NCI-H1092 treated with DMSO at 0.1 percent for 48 hours (cell line): Measurements from ENCODE around the gene CCDC183.

Experiments
- DNase-seq: peaks from one replicate; lab custom pipeline; 2025; lab: John Stamatoyannopoulos, UW

The CCDC183 gene

DNA sequence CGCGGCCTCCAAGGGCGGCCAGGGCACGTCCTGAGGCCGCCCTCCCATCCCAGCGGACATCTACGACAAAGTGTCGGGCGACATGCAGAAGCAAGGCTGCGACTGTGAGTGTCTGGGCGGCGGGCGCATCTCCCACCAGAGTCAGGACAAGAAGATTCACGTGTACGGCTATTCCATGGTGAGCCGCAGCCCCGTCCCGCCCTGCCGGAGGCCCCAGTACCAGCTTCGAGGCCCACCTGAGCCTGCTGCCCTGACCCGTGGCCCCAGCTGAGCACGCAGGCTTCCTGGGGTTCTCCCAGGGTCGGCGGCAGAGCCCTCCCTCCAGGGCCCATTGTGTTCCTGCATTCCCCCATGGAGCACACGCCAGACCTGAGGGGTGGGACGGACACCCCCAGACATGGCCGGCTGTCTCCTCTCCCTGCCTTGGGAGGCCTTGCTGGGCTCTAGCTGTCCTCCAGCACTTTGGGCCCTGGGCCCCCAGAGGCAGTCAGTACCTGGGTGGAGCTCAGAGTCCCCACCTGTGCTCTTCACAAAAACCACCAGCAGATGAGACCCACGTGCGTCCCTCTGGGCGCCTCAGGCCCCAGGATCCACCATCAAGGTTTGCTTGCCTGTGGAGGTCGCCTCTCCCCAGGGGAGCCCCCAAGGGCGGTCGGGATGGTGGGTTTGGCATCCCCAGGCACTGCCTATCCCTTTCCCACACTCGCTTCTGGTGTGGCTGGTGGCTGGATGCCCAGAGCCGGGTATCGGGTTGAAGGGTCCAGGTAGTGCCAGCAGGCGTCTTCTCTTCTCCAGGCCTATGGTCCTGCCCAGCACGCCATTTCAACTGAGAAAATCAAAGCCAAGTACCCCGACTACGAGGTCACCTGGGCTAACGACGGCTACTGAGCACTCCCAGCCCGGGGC, 54.1 kb downstream of the CCDC183 start:
- DNase-seq: no peak

DNA sequence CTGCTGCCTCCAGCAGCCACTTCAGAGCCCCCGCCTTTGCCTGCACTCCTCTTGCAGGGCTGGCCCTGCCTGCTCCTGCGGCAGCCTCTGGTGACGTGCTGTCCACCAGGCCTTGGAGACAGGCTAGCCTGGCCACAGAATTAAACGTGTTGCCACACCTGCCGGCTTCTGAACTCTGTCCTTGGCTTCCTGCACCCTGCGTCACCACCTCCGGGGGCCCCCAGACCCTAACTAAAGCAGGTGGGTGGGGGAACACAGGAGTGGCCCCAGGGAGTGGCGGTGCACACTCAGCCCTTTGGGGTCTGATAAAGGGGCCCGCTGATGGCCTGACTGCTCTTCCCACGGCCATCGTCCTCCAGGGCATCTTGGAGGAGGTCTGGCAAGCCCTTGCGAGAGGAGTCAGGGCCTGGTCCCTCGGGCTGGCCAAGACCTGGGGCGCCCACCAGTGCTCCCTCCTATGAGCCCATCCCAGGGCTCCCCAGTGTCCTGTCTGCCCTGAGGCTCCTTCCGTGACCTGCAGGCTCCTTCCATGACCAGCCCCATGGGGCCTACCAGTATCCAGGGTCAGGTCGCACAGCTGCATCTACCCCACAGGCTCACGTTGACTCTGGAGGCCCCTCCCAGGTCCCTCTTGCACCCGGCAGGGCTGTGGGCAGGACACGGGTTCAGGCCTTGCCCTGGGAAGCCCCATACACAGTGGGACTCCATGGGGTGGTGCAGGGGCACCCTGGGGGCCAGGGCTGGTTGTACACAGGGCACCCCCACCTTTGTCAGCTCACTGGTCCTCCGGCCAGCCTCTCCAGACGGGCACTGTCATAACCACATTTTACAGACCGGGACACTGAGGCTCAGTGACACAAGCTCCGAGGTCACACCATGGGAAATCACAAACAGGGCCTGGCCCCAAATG, 55.0 kb downstream of the CCDC183 start:
- no peak for DNase-seq

DNA sequence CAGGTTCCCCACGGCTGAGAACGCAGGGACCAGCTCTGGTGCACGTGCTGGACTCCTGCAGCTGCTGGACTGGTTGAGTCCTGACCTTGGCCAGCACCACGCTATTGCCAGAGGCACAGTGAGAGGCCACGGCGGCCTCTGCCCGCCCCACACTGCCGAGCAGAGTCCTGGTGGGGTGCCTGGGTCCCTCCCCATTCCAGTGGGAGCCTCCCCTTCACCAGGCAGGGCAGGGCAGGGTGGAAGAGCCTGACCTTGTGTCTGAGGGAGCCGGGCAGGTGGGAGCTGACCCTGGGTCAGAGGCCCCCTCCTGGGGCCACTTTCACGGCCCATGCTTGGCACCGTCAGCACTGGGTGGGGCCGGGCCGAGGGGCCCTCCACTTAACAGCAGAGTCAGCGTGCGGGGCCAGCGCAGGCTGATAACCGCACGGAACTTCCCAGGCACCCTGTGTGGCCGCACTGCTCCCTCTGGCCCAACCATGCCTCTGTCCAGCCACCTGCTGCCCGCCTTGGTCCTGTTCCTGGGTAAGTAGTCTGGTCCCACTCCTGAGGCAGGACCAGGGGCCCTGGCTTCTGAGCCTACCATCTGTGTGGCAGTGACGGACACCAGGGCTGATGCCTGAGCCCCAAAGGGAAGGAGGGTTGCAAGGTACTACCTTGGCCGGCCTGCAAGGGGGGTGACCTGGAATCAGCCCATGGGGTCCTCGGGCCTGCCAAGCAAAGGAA, 56.0 kb downstream of the CCDC183 start, which contains the start of gene MAMDC4:
Gene MAMDC4, plus strand, starts transcription at position 406 of the 723 bp plus-strand sequence. Its CDS starts 71 bp downstream, at position 477.
- no peak for DNase-seq

DNA sequence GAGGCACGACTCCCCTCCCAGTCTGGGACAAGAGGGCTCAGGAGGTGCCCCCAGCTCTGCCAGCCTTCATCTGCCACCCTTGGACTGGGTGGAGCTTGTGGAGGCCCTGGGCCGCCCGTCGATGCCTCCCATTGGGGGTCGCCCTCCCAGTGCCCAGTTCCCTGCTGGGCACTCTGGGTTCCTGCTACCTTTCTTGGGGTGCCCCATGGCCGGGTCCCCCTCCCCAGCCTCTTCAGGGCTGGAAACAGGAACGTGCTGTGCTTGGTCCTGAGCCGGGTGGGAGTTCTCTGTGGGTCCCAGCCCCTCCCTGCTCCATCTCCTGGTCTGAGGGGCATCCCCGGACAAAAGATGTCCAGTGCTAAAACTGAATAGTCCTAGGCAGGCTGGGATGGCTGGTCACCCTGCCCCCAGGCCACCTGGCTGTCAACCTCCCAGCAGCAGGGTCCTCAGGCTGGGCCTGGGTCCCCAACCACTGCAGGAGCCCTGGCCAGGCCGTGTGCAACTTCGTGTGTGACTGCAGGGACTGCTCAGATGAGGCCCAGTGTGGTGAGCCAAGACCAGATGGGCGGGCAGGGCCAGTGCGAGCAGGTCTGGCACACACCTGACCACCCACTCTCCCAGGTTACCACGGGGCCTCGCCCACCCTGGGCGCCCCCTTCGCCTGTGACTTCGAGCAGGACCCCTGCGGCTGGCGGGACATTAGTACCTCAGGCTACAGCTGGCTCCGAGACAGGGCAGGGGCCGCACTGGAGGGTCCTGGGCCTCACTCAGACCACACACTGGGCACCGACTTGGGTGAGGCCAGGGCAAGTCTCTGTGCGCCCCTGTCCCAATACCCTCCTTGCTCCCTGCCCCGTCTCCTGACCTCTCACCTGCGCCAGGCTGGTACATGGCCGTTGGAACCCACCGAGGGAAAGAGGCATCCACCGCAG, 56.8 kb downstream of the CCDC183 start:
- DNase-seq: no peak

DNA sequence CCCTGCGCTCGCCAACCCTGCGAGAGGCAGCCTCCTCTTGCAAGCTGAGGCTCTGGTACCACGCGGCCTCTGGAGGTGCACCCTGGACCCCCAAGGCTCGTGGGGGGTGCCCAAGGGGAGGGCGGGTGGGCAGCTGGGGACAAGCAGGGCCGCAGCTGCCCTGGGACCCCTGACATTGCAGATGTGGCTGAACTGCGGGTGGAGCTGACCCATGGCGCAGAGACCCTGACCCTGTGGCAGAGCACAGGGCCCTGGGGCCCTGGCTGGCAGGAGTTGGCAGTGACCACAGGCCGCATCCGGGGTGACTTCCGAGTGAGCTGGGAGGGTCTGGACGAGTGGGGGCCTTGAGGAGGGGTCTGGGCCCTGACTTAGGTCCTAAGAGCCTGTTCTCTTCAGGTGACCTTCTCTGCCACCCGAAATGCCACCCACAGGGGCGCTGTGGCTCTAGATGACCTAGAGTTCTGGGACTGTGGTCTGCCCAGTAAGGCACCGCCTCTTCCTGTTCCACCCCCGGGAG, 57.5 kb downstream of the CCDC183 start:
- DNase-seq: no peak

DNA sequence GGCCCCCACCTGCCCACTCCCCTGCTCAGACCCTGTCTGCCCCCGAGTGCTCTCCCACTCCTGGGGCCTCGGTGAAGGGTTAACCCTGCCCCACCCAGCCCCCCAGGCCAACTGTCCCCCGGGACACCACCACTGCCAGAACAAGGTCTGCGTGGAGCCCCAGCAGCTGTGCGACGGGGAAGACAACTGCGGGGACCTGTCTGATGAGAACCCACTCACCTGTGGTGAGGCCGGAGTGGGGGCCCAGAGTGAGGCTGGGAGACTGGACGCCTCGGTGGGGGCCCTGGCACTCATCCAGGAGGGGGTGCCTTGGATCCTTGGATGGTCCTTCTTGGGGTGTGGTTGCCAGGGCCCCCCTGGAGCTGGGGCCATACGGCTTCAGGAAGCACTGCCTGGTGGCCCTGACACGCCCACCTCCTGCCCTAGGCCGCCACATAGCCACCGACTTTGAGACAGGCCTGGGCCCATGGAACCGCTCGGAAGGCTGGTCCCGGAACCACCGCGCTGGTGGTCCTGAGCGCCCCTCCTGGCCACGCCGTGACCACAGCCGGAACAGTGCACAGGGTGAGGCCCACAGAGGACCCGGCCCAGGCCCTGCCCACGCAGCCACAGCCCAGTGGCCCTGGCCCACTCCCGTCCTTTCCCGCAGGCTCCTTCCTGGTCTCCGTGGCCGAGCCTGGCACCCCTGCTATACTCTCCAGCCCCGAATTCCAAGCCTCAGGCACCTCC, 58.1 kb downstream of the CCDC183 start:
- DNase-seq: no peak

DNA sequence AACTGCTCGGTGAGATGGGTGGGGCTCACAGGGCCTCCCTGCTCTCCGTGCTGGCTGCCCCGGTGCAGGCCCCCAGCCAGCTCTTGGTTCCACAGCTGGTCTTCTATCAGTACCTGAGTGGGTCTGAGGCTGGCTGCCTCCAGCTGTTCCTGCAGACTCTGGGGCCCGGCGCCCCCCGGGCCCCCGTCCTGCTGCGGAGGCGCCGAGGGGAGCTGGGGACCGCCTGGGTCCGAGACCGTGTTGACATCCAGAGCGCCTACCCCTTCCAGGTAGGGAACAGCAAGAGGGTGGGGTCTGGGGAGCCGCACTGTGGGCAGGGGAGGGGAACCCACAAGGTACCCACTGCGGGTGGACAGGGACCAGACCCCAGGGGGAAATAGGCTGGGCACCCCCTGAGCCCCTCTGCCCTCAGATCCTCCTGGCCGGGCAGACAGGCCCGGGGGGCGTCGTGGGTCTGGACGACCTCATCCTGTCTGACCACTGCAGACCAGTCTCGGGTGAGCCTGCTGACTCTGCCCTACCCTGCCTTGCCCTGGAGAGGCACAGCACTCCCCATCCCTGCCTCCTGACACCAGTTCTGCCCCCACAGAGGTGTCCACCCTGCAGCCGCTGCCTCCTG, 58.8 kb downstream of the CCDC183 start:
- DNase-seq: no peak

DNA sequence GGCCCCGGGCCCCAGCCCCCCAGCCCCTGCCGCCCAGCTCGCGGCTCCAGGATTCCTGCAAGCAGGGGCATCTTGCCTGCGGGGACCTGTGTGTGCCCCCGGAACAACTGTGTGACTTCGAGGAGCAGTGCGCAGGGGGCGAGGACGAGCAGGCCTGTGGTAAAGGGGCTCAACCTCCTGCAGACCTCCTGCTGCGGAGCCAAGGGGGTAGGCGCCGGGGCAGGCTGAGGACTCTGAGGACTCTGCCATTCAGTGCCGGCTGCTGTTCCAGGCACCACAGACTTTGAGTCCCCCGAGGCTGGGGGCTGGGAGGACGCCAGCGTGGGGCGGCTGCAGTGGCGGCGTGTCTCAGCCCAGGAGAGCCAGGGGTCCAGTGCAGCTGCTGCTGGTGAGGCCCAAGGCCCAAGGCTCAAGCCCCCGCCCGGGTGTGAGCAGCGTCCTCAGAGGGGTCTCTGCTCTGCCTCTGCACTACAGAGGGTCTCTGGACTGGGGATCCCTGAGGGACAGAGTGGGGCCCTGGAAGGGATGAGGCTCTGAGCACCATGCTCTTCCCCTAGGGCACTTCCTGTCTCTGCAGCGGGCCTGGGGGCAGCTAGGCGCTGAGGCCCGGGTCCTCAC, 59.4 kb downstream of the CCDC183 start:
- no peak for DNase-seq

DNA sequence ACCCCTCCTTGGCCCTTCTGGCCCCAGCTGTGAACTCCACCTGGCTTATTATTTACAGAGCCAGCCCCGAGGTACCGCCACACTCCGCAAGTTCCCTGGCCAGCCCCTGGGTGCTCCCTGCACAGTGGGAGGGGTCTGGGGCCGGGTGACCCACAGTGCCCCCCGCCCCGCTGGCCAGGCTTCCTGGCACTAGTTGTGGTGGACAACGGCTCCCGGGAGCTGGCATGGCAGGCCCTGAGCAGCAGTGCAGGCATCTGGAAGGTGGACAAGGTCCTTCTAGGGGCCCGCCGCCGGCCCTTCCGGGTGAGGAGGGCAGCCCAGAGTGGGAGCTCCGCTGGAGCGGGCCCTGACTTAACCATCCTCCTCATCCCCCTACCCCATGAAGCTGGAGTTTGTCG, 59.9 kb downstream of the CCDC183 start:
- DNase-seq: no peak

DNA sequence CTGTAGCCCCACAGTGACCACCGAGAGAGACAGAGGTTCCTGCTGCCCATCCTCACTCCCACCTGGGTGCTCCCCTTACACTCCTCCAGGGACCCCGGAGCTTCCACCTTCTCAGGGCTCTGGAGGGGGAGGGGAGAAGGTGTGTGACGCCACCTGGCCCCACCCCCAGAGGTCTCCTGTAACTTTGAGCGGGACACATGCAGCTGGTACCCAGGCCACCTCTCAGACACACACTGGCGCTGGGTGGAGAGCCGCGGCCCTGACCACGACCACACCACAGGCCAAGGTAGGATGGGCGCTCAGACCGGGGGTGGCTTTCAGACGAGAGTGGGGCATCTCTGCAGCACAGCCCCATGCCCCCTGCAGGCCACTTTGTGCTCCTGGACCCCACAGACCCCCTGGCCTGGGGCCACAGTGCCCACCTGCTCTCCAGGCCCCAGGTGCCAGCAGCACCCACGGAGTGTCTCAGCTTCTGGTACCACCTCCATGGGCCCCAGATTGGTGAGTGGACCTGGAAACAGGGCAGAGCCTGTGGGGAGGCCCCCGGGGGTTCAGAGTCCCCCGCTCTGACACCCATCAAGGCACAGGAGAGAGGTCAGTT, 60.5 kb downstream of the CCDC183 start:
- DNase-seq: no peak

DNA sequence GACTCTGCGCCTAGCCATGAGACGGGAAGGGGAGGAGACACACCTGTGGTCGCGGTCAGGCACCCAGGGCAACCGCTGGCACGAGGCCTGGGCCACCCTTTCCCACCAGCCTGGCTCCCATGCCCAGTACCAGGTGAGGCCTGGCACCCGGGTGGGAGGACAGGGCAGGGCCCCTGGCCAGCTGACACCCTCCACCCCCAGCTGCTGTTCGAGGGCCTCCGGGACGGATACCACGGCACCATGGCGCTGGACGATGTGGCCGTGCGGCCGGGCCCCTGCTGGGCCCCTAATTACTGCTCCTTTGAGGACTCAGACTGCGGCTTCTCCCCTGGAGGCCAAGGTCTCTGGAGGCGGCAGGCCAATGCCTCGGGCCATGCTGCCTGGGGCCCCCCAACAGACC, 61.0 kb downstream of the CCDC183 start:
- no peak for DNase-seq
